DOHH2 (cell line): ENCODE results near the gene PPFIBP1.

Source experiments
- CTCF ChIP-seq: fragments of 200-600 bp; sonication (generic); IDR thresholded peaks from one replicate; pipeline ENCODE4 v1.5.1; 2014; ENCODE audit warnings: antibody characterized with exemption, mild to moderate bottlenecking, low read depth, low read length; ENCODE audit not compliant: poor library complexity, severe bottlenecking
- EZH2phosphoT487 ChIP-seq: fragments of 200-600 bp; sonication (generic); IDR thresholded peaks from 2 replicates; pipeline ENCODE4 v1.6.1; 2017; ENCODE audit warnings: borderline replicate concordance, mild to moderate bottlenecking, antibody characterized with exemption, low read length, moderate library complexity, mixed read lengths

- TF ChIP-seq CTCF (no peak), EZH2phosphoT487 (no peak)
These were observed 60.0 kb downstream of the PPFIBP1 start for GRCh38 chr12:27583981-27584380.
